ENCODE data around the gene KLHDC1.

KLHDC1 gene

GRCh38 chr14:49766839-49767238 lies 73.9 kb downstream of the KLHDC1 start:
- ATAC-seq: no peak
- TF ChIP-seq TSHZ2 (CRISPR knock-in tag; IDR thresholded peaks at IDR 0.05) (no peak), ZFP30 (CRISPR knock-in tag; IDR thresholded peaks at IDR 0.05) (no peak), ARNTL (CRISPR knock-in tag; IDR thresholded peaks at IDR 0.05; ENCODE audit: borderline replicate concordance, low read depth) (no peak), ZFP3 (CRISPR knock-in tag; IDR thresholded peaks at IDR 0.05) (no peak), POU6F1 (CRISPR knock-in tag; IDR thresholded peaks at IDR 0.05; ENCODE audit: borderline replicate concordance, low read depth) (no peak), TOX (CRISPR knock-in tag; IDR thresholded peaks at IDR 0.05; ENCODE audit: borderline replicate concordance) (no peak), ZNF70 (CRISPR knock-in tag; IDR thresholded peaks at IDR 0.05) (no peak), TCF4 (CRISPR knock-in tag; IDR thresholded peaks at IDR 0.05; ENCODE audit: borderline replicate concordance) (no peak), OSR1 (CRISPR knock-in tag; IDR thresholded peaks at IDR 0.05) (no peak), ZNF565 (CRISPR knock-in tag; conservative IDR thresholded peaks at IDR 0.05; ENCODE audit: low read depth) (no peak), ESRRG (CRISPR knock-in tag; IDR thresholded peaks at IDR 0.05) (no peak), GLIS3 (CRISPR knock-in tag; IDR thresholded peaks at IDR 0.05) (no peak)

GRCh38 chr14:49767270-49767570 lies 74.3 kb downstream of the KLHDC1 start:
- no peak for TF ChIP-seq ARNTL (CRISPR knock-in tag; IDR thresholded peaks at IDR 0.05; ENCODE audit: borderline replicate concordance, low read depth)
- TF ChIP-seq POU6F1 (CRISPR knock-in tag; IDR thresholded peaks at IDR 0.05; ENCODE audit: borderline replicate concordance, low read depth): no peak
- no peak for TF ChIP-seq CSDC2 (CRISPR knock-in tag; IDR thresholded peaks at IDR 0.05)
- TF ChIP-seq ISL1 (CRISPR knock-in tag; IDR thresholded peaks at IDR 0.05): no peak
- TF ChIP-seq, protein P1, sequence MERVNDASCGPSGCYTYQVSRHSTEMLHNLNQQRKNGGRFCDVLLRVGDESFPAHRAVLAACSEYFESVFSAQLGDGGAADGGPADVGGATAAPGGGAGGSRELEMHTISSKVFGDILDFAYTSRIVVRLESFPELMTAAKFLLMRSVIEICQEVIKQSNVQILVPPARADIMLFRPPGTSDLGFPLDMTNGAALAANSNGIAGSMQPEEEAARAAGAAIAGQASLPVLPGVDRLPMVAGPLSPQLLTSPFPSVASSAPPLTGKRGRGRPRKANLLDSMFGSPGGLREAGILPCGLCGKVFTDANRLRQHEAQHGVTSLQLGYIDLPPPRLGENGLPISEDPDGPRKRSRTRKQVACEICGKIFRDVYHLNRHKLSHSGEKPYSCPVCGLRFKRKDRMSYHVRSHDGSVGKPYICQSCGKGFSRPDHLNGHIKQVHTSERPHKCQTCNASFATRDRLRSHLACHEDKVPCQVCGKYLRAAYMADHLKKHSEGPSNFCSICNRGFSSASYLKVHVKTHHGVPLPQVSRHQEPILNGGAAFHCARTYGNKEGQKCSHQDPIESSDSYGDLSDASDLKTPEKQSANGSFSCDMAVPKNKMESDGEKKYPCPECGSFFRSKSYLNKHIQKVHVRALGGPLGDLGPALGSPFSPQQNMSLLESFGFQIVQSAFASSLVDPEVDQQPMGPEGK (CRISPR knock-in tag; IDR thresholded peaks at IDR 0.05; ENCODE audit: borderline replicate concordance): no peak
- TF ChIP-seq, protein P2, sequence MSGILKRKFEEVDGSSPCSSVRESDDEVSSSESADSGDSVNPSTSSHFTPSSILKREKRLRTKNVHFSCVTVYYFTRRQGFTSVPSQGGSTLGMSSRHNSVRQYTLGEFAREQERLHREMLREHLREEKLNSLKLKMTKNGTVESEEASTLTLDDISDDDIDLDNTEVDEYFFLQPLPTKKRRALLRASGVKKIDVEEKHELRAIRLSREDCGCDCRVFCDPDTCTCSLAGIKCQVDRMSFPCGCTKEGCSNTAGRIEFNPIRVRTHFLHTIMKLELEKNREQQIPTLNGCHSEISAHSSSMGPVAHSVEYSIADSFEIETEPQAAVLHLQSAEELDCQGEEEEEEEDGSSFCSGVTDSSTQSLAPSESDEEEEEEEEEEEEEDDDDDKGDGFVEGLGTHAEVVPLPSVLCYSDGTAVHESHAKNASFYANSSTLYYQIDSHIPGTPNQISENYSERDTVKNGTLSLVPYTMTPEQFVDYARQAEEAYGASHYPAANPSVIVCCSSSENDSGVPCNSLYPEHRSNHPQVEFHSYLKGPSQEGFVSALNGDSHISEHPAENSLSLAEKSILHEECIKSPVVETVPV (CRISPR knock-in tag; IDR thresholded peaks at IDR 0.05): no peak
- no peak for TF ChIP-seq GLIS3 (CRISPR knock-in tag; IDR thresholded peaks at IDR 0.05)
- no peak for TF ChIP-seq TSHZ2 (CRISPR knock-in tag; IDR thresholded peaks at IDR 0.05)
- TF ChIP-seq, protein P3, sequence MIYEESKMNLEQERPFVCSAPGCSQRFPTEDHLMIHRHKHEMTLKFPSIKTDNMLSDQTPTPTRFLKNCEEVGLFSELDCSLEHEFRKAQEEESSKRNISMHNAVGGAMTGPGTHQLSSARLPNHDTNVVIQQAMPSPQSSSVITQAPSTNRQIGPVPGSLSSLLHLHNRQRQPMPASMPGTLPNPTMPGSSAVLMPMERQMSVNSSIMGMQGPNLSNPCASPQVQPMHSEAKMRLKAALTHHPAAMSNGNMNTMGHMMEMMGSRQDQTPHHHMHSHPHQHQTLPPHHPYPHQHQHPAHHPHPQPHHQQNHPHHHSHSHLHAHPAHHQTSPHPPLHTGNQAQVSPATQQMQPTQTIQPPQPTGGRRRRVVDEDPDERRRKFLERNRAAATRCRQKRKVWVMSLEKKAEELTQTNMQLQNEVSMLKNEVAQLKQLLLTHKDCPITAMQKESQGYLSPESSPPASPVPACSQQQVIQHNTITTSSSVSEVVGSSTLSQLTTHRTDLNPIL (CRISPR knock-in tag; IDR thresholded peaks at IDR 0.05; ENCODE audit: low read depth): no peak
- TF ChIP-seq ZFP3 (CRISPR knock-in tag; IDR thresholded peaks at IDR 0.05): no peak
- no peak for TF ChIP-seq TOX (CRISPR knock-in tag; IDR thresholded peaks at IDR 0.05; ENCODE audit: borderline replicate concordance)
- TF ChIP-seq ZNF8 (CRISPR knock-in tag; IDR thresholded peaks at IDR 0.05): no peak
- no peak for TF ChIP-seq ZC3H10 (CRISPR knock-in tag; IDR thresholded peaks at IDR 0.05)
- no peak for TF ChIP-seq PPARA (CRISPR knock-in tag; IDR thresholded peaks at IDR 0.05; ENCODE audit: borderline replicate concordance)
- TF ChIP-seq ZNF70 (CRISPR knock-in tag; IDR thresholded peaks at IDR 0.05): no peak
- no peak for TF ChIP-seq SNAI2 (CRISPR knock-in tag; IDR thresholded peaks at IDR 0.05)
- no peak for TF ChIP-seq ZNF565 (CRISPR knock-in tag; conservative IDR thresholded peaks at IDR 0.05; ENCODE audit: low read depth)
- TF ChIP-seq RARB (CRISPR knock-in tag; IDR thresholded peaks at IDR 0.05): no peak
- no peak for TF ChIP-seq BACH2 (CRISPR knock-in tag; IDR thresholded peaks at IDR 0.05; ENCODE audit: borderline replicate concordance)
- TF ChIP-seq OSR1 (CRISPR knock-in tag; IDR thresholded peaks at IDR 0.05): no peak
- no peak for ATAC-seq
